GM18517 (cell line): ENCODE data around the gene TRPM3.

ENCODE experiments used
- ATAC-seq: cut with Tn5 transposase; IDR thresholded peaks from one replicate; pipeline ENCODE4 v1.9.1; 2021; ENCODE audit warnings: mild to moderate bottlenecking, moderate library complexity; ENCODE audit not compliant: unreplicated experiment

Gene TRPM3

DNA sequence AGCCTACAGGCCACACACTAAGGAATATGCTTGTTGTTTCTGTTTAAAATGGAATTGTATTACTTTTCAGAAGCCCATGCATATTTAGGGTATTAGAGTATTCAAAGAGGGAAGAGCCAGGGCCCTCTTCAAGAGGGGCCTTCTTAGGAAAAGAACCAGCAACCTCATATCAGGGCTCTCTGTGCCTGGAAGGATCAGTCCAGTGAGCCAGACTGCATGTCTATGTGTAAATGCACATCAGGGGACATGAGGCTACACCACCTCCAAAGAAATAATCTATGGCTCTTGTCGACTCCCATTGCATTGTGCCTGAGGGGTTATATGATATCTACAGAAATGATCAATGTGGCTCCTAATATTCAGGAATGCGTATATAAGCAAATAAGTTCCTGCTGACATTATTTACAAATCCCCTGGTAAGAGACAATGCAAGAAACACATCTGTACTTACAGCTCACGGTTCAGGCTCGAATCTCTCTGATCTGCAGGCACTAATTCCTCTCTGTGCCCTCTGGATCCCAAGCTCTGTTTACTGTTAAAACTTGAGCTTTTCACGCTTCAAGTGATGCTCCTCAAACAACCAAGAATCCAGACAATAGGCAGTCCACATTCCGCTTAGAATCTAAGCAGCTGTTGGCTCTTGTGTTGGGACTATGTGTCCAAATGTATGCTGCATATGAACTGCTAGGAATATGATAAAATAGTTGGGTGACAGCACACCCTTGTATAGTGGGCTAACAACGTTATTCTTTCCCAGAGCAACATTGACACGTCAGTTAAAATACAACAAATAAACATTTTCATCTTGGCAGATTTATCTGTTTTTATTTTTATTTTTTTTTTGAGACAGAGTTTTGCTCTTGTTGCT is 556.7 kb downstream of the TRPM3 start:
- ATAC-seq, result no peak

GRCh38 chr9:70563431-70564204 is 557.8 kb downstream of the TRPM3 start:
- peak; percentile 98 for ATAC-seq

DNA sequence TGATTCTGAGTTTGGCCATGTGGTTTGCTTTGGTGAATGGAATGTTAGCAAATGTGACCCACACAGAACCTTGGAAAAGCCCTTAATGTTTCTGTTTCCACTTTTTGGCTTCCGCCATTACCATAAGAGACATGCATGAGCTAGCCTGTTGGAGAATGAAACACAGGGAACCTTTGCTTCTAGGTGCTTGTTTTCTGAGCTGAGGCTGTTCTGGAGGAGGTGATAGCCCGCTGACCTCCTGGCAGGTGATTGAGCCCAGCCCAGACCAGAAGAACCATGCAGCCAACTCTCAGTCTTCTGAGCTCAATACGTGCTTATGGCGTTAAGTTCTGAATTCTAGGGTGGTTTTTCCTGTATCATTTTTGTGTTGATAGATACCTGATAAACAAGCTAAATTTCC is 558.4 kb downstream of the TRPM3 start:
- ATAC-seq, result no peak

DNA sequence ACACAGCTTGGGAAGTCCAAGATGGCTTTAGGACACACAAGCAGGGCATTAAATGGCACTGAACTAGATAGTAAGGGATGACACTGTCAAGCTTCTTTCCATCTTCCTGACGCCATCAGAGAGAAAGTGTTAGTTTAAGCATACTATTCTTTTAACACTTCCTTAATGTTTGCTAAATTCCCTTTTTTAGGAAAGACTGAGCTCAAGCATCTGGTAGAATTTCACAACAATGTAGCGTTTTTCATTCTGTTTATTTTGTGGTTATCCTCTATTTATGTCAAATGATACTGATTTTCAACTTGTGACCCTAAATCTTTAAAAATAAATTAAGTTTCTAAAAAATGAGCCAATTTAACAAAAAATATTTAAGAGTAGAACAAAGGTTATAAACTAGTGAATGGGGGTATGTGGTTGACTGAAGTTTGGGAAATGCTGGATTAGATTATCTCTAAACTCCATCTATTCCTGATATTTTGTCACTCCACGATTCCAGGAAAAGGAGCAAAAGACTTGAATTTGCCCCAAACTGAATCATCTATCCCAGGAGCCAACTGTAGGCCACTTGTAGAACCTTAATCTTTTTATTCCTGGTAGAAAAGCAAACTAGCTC is 559.5 kb downstream of the TRPM3 start:
- no peak for ATAC-seq

- ATAC-seq, result no peak
These were observed 560.3 kb downstream of the TRPM3 start for GRCh38 chr9:70561111-70561510.

DNA sequence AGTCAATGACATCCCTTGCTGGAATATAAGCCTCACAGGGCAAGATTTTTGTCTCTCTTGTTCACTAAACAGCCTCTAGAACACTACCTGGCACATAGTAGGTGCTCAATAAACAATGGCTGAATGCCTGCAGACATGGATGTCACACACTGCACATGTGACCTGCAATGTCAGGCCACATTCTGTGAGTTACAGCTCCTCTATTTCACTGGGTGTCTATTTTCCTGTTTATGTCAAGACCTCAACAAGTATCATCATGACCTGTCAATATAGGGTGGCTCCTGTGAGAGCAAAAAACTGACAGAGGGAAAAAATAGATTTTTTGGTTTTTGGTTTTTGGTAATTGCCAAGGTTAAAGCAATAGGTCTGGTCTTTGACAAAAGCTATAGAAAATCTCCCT is 562.3 kb downstream of the TRPM3 start:
- no peak for ATAC-seq

- ATAC-seq, result peak; percentile 99
These were observed 563.6 kb downstream of the TRPM3 start for GRCh38 chr9:70557661-70558369.

DNA sequence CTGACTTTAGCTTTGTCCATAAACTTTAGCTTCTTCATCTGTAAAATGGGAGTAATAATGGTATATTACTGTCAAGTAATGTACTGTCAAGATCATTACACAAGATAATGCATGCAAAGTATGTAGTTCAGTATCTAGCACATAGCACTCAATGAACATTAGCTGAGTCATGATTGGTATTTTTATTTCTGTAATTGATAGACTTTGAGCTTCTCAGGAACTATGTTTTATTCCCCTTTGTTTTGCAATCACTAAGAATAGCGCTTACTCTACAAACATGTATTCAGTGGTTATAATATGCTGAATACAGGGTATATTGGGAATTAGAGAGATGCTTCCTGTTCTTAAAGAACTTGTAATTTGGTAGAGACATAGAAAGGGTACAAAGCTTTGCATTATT is 564.6 kb downstream of the TRPM3 start:
- no peak for ATAC-seq

- ATAC-seq, result no peak
These were observed 566.5 kb downstream of the TRPM3 start for GRCh38 chr9:70554881-70555280.

- no peak for ATAC-seq
These were observed 567.4 kb downstream of the TRPM3 start for GRCh38 chr9:70553707-70554673.

DNA sequence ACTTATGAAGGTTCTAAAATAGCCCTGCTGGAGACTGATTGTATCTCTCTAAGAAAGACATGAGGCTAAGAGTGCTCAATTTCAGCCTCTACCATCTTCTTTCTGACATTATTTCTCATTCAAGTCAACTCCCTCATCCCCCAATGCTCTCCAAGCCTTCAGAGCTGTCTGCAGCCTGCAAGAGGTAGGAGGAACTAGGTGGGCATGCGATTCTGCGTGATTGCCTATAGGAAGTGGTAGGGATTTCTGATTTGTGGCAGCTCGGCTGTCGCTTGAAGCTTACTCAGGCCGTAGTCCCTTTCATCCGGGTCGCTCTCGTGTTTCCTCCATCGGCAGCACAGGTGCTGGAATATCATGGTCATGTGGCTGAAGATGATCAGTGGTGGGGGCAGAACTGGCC is 568.9 kb downstream of the TRPM3 start:
- ATAC-seq, result no peak

- ATAC-seq, result no peak
These were observed 569.6 kb downstream of the TRPM3 start for GRCh38 chr9:70551801-70552200.

- ATAC-seq, result no peak
These were observed 570.0 kb downstream of the TRPM3 start for GRCh38 chr9:70551396-70551795.

GRCh38 chr9:70549926-70550325 is 571.5 kb downstream of the TRPM3 start:
- ATAC-seq, result no peak

- ATAC-seq, result no peak
These were observed 579.0 kb downstream of the TRPM3 start for GRCh38 chr9:70542311-70542931.

DNA sequence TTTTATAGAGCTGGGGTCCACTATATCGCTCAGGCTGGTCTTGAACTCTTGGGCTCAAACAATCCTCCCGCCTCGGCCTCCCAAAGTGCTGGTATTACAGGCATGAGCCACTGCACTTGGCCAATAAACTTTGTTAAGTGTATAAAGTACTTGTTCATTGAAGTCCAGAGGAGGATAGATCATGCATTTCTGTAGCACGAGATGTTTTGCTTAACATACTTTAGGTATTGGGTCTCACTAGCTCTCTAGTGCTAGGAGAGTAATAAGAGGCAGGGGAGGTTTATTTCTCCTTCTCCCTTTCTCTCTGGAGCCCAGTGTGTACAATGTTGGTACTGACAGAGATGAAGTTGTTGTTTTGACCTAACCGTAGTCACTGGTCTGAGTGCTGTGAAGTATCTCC is 581.4 kb downstream of the TRPM3 start:
- no peak for ATAC-seq

- ATAC-seq, result no peak
These were observed 581.9 kb downstream of the TRPM3 start for GRCh38 chr9:70539526-70539925.

DNA sequence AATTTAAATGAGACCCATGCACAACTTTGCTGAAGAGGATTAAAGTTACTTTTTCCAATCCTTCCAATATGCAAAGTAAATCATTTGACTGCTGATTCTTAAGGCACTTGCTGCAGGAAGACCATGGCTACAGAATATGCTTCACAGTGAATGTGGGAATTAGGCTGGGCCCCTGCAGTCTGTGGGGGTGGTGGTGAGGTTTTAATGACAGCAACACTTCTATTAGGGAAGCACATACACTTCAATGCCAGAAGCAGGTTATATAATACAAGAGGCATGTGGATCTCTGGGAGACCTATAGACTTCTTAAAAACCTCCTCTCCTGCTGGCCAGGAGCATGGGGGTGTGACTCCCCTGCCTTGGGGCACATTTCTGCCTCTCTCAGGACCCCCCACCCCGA is 582.4 kb downstream of the TRPM3 start:
- no peak for ATAC-seq

DNA sequence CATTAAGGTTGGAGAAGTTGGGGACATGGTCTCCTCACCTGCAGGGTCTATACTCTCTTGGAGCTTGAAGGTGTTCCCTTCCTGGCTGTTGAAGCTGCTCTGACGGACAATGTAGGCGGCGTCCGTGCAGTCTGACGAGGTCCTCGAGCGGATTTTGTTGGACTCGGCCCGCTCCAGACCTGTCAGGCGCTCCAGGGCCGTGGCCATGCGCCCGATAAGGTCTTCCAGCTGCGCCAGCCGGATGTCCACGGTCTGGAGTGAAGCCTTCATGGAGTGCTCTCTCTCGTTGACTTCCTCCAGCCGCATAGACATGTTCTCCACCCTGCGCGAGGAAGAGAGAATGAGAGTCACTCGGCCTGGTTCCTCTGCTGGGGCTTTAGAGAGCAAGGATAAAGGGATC is 584.3 kb downstream of the TRPM3 start:
- ATAC-seq, result no peak
